Urothelium cell line (cell line): ENCODE data around the gene LMO4.
A peak's percentile ranks its signal among the peaks of the same experiment; 100 is the strongest.

Experiments used
- DNase-seq: peaks from one replicate; pipeline ENCODE4 v3.0.0; 2011; ENCODE audit warnings: low spot score, mixed read lengths
- FAIRE-seq: peaks from 2 replicates; lab custom pipeline; 2011; peaks lifted over from hg19 to GRCh38; lab: Jason Lieb, UNC

LMO4 gene

GRCh38 chr1:87356591-87356990 lies 27.9 kb downstream of the LMO4 start:
- no peak for FAIRE-seq
- no peak for DNase-seq

DNA sequence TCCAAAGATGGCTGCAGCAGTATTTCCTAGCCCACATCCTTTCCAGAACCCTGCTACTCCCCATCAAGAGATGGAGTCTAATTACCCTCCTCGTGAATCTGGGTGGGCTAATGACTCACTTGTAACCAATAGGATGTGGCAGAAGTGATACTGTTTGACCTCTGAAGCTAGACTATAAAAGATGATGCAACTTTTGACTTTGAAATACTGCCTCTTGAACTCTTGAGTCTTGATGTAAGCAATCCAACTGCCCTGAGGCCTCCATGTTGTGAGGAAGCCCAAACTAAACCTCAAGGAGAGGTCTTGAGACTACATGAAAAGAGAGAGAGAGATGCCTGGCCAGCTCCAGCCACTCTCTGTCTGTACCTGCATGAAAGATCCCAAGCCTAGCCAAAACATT lies 29.5 kb downstream of the LMO4 start:
- DNase-seq (no peak), FAIRE-seq (no peak)

- FAIRE-seq, result no peak
Observed at GRCh38 chr1:87359586-87359985, 30.9 kb downstream of the LMO4 start.

DNA sequence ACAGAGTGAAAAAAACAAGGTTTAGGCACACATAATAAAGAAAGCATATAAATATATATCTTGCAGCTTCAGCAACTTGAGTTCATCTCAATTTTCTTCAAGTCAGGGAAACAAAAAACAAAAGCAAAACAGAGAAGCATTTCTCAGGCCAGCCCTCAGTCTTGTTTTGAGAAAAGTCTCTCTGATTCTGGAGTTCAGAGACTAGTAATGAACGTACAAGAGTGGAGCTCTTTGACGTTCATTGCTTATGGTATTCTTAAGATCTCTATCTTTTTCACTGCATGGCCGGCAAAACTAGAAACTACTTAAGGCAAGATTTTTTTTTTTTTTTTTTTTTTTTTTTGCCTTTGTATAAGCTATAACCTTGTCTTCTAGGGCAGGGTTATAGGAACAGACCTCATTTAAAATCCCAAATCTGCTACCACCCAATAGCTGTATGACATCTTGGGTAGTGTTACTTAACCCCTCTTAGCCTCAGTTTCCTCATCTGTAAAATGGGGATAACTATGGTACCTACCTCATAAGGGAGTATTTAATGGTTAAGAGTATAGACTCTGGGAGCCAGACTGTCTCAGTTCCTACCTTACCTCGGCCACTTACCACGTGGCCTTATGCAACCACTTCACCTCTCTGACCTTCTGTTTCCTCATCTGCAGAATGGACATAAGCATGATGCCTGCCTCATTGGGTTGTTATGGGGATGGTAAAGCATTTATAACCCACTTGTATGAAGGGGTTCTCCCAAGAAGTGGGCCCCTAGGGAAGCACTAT lies 33.6 kb downstream of the LMO4 start:
- DNase-seq (no peak), FAIRE-seq (no peak)

More at GRCh38 chr1:87359586-87359985, 30.9 kb downstream of the LMO4 start:
- DNase-seq, result no peak

DNA sequence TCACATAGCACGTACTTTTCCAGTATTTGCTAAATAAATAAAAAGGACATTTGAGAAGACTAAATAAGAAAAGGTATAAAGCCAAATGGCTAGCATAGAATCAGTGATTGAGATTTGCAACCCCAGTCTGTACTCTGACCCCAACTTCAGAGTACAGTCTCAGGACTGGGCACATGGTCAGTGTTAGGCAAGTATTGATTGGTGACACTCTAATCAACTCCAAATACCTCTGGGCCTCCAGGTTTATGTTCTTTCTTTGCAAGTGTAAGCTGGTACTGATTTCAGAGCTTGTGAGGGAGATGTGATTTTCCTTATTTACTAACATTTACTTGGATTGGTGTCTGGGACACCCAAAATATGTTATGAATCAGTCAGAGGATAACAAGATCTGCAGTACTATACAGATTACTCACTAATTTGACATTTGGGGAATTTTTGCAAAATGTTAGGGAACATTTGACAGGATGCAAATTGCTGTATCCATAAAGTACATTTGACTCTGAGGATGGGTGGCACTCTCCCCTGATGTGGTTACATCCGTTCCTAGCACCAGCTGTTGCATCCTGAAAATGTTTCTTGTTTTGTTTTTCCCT lies 34.2 kb downstream of the LMO4 start:
- FAIRE-seq (no peak), DNase-seq (no peak)

DNA sequence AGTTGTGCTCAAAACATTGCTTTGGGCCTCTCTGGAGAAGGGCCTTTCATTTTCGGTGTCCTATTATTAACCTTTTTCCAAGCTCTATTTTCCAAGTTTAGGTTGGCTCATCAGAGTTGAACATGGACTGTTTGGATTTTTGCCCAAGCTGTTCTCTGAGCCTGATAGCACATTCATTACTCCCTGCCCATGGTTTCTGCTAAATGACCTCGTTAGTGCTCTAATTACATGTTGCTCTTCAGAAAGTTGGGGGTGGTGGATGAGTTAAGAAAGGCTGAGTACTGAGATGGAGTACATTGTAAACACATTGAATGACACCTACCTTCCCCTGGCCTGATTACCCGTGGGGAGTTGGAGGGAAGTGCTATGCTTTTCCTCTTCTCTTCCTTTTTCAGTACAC lies 38.9 kb downstream of the LMO4 start:
- no peak for FAIRE-seq
- no peak for DNase-seq

DNA sequence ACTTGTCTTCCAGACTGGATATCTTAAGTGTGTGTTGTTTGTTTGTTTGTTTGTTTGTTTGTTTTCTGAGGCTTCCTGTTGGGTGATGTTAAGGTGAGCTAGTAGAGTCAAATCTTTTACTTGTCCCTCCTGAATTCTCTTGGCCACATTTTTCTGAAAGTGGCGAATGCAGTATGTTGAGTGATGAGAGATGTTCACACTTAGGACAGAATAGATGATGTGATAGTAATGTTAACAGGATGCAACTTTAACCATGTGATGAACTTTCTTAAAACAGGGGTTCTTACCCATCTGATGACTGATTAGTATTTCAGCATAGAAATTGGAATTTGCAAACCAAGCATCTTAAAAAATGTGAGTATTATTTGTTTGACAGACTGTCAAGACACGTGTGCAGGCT lies 40.2 kb downstream of the LMO4 start:
- DNase-seq (no peak), FAIRE-seq (no peak)

DNA sequence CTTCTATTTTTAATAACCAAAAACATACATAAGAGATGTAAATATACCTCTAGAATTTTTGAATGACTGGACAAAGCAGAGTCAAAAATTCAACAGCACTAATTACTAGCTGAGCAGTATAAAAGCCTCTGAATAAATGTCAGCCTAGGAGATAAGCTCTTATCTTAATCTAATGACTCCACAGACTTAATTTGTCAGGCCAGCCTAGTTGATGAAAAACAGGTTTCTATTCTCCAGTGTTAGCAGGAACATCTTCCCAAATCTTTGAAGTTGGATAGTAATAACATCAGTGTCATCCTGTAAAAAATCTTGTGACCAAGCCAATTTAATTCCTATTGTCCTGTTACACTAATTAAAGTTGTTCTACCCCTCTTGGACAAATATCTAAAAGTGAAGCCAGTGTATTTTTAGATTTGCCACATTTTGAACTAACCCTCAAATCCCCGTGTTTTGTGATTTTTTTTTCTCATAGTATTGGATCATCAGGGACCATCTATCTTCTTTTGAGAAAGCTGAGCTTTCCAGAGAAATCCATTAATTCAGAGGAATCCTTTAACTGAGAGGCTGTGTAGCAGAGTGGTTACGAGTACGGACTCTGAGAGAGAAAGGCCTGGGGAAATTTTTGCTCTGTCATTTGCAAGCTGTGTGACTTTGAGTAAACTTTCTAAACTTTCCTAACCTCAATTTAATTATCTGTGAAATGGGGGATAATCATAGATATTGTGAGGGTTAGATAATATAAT lies 41.2 kb downstream of the LMO4 start:
- no peak for FAIRE-seq
- DNase-seq, result no peak

- DNase-seq (no peak), FAIRE-seq (no peak)
Observed at GRCh38 chr1:87370544-87370943, 41.9 kb downstream of the LMO4 start.

DNA sequence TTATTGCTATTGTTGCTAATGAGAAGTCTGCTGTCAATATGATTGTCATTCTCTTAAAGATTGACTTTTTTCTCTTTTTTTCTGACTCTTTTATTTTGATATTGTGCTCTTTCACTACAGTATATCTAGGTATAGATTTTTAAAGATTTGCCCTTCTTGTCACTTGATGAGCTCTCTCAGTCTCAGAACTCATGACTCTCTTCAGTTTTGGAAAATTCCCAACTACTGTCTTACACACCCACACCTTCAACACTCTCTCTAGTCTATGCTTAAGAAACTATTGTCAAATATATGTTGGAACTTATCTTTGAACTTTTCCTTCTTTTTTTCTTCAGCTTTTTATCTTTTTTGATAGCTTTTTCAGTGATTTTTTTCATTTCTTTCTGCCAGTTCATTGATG lies 50.6 kb downstream of the LMO4 start:
- DNase-seq (no peak), FAIRE-seq (no peak)

GRCh38 chr1:87386217-87386790 lies 57.6 kb downstream of the LMO4 start:
- no peak for FAIRE-seq
- DNase-seq, result no peak

DNA sequence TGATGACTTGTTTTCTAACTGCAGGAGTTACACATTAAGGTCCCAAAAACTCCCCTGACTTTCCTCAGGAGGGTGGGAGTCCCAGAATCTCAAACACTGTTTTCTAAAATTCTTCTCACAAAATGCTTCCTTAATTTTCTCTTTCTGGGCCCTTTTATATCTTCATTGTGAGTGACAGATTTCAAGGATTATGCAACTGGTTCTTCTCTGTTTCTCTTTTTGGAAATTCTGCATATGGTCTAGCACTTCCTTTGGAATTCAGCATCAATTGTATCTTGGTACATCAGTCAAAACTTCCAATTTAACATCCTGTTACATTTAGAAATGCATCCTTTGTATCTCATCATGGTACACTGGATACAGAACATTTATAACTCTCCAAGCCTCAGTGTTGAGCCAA lies 59.7 kb downstream of the LMO4 start:
- no peak for FAIRE-seq
- no peak for DNase-seq

DNA sequence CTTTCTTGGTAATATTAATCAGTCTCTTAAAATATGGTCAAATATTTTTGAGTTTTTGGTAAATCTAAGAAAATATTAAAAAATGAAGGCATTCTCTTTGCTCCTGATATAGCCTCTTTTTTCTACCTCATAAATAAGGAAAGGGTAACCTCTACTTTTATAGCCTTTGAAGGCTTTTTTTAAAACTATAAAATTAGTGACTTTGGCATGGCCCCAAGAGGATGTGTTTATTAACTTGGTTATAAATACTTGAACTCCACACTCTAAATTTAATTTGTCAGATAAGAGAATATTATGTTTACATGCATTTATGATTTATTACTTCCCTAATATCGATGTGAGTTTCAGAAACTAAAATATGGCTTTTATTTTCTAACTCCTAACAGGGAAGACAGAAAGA lies 60.3 kb downstream of the LMO4 start:
- no peak for FAIRE-seq

GRCh38 chr1:87389546-87389945 lies 60.9 kb downstream of the LMO4 start:
- FAIRE-seq (no peak), DNase-seq (no peak)

More for the DNA sequence above, 60.3 kb downstream of the LMO4 start:
- DNase-seq, result no peak

DNA sequence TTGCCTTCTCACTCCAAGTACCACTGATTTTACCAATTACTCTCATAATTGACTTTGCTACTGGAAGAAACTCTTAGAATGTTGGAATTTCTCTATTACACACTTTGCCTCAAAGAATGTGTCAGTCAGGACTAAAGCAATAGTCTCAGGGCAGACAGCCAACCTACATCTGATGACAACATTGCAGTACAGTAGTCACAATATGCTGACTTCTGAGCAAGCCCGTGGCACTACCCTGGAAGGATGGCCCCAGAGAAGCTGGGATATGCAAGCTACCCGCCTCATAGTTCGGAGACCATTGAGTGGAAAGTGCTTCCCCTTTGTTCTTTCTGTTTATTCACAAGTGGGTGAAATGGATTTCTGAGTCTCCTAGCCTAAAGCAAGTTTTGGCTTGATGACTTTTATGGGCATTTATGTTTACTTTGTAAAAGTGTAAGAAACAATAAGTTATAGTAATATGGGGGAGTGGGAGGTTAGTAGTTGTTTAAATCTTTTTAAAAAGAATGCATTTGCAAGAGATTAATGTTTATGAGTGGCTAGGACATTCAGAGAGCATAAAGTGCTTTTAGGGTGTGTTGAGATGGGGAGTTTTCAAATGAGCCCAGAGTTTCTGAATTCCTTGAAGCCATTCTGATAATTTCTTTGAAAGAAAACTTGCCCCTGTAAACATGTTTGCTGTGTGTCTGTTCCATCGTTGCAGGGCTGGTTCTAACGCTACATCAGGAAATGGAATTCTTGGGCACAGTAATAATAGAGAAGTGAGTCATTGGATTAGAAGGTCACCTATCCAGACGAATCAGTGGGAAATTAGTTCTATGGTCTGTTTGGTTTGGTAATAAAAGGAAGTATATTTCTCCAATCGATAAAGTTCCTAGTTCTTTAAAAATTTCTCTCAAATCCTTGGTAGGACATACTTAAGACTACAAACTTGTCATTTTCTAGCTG lies 63.8 kb downstream of the LMO4 start:
- peak; percentile 49 for DNase-seq
- FAIRE-seq, result no peak

DNA sequence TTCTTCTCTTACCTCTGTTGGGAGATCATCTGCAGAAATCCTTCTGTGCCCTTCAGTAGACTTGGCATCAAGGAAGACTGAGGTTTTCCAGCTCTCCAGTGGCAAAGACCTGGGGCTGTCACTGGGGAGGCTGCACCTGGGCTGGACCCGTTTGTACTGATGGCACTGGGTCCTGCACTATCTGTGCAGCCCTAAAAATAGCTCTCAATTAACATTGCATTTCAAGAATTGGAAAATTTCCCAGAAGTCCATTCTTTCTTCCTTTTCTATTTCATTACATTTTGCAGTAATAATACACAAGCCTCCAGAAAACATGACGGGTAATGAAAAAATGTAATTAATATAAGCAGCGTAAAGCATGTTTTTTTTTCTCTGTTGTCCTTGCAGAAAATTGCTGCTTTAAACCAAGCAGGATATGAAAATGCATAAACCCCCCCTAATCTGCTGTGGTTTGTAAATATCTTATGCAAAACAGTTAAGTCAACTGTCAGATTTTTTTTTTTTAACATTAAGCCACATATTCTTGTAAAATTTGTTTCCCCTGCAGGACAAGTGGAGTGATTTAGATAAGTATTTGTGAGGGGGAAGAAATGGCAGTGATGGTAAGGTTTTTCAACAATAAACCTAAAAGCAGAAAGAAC lies 64.9 kb downstream of the LMO4 start:
- DNase-seq, result no peak
- no peak for FAIRE-seq

DNA sequence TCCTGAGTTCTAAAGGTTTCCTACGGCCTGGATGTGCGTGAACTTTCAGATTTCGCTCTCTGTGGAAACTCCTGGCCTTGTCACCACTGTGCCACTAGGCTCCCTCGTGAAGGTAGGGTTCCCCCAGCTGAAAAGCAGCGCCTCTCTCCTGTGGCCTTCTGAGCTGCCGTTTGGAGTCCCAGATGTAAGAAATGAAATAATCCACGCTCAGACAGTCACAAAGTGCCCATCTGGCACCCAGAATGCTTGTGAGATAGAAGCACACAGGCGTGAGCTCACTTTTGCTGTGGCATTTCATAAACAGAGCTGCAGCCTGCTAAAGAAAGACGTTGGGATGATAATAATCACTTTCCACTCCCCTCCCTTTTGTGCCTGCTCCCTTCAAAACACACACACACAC lies 65.8 kb downstream of the LMO4 start:
- FAIRE-seq (no peak), DNase-seq (no peak)

- DNase-seq (no peak), FAIRE-seq (peak; percentile 37)
Observed at GRCh38 chr1:87394982-87395381, 66.3 kb downstream of the LMO4 start.
